ENCODE measurements around the gene NSD1. TPM values are rescaled to one million over a fixed set of nuclear protein-coding genes. Genes with fewer than 3 reads are reported as not detected.

Gene NSD1
- total and polyA plus RNA-seq, 10 of the 15 experiments (the other 5 are each of a cell fraction or from before 2014, with no cell fraction given): 7.0 to 57.9 (median 30.4) TPM

DNA sequence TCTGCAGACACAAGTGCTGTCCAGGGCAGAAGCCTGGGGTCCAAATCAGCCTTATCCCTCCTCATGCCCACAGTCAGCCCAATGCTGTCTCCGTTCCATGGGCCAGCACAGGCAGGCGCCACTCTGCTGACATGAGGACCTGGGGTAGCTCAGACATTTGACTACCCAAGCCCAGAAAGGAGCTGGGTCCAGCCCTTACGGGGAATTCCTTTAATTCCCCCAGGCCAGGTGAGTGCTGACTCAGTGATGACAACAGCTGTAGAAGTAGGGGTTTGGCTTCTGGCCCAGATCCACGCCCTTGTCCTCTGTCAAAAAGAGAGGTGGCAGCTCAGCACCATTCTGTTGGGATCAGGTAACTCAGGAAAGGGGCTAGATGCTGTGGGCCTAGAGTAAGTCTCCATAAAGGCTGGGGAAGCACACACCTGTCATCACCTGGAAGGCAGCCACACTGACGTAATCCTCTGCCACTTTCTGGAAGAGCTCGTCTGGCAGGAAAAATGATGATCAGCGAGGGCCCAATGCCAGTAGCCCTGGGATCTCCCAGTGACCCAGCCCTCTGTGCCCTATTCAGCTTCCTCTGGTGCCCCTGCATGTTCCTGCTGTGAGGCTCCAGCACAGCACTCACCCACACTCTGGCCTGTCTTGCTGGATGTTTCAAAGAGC is 168.1 kb downstream of the NSD1 start (continued):
- TF ChIP-seq, protein P1, sequence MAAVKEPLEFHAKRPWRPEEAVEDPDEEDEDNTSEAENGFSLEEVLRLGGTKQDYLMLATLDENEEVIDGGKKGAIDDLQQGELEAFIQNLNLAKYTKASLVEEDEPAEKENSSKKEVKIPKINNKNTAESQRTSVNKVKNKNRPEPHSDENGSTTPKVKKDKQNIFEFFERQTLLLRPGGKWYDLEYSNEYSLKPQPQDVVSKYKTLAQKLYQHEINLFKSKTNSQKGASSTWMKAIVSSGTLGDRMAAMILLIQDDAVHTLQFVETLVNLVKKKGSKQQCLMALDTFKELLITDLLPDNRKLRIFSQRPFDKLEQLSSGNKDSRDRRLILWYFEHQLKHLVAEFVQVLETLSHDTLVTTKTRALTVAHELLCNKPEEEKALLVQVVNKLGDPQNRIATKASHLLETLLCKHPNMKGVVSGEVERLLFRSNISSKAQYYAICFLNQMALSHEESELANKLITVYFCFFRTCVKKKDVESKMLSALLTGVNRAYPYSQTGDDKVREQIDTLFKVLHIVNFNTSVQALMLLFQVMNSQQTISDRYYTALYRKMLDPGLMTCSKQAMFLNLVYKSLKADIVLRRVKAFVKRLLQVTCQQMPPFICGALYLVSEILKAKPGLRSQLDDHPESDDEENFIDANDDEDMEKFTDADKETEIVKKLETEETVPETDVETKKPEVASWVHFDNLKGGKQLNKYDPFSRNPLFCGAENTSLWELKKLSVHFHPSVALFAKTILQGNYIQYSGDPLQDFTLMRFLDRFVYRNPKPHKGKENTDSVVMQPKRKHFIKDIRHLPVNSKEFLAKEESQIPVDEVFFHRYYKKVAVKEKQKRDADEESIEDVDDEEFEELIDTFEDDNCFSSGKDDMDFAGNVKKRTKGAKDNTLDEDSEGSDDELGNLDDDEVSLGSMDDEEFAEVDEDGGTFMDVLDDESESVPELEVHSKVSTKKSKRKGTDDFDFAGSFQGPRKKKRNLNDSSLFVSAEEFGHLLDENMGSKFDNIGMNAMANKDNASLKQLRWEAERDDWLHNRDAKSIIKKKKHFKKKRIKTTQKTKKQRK (IDR thresholded peaks at IDR 0.05; ENCODE audit: low read depth, low read length): no peak
- 0 out of 2 replicates have a peak, but pooled peaks have one; percentile 13 for TF ChIP-seq IKZF1 (conservative IDR thresholded peaks at IDR 0.05)
- peak; percentile 62; the same call in 1 of the 2 replicates for TF ChIP-seq BACH1 (IDR thresholded peaks at IDR 0.05; ENCODE audit: borderline replicate concordance)
- TF ChIP-seq BMI1 (IDR thresholded peaks at IDR 0.05; ENCODE audit: borderline replicate concordance): no peak
- no peak for TF ChIP-seq SREBF2 (IDR thresholded peaks at IDR 0.05; ENCODE audit: low read length)
- TF ChIP-seq PAX5 (IDR thresholded peaks at IDR 0.05; ENCODE audit: borderline replicate concordance, low read depth, low read length): no peak
- TF ChIP-seq RBBP5 (conservative IDR thresholded peaks at IDR 0.05): no peak
- TF ChIP-seq MXI1 (IDR thresholded peaks at IDR 0.05; ENCODE audit: low read depth, low read length): no peak
- no peak for TF ChIP-seq EGR1 (IDR thresholded peaks at IDR 0.05; ENCODE audit: borderline replicate concordance in 1 of 2, low read depth in 2 of 2, low read length in 2 of 2)
- no peak for TF ChIP-seq KDM1A (IDR thresholded peaks at IDR 0.05; ENCODE audit: borderline replicate concordance)
- no peak for TF ChIP-seq CEBPB (IDR thresholded peaks at IDR 0.05; ENCODE audit: borderline replicate concordance in 1 of 2, low read depth in 2 of 2, low read length in 2 of 2)
- TF ChIP-seq TCF12 (IDR thresholded peaks at IDR 0.05; ENCODE audit: low read depth, low read length): 0 out of 2 replicates have a peak, but pooled peaks have one; percentile 23
- no peak for TF ChIP-seq SMARCA5 (IDR thresholded peaks at IDR 0.05)
- TF ChIP-seq RELA (IDR thresholded peaks at IDR 0.05; ENCODE audit: borderline replicate concordance, partially characterized antibody): no peak
- TF ChIP-seq NR2C1 (IDR thresholded peaks at IDR 0.05): no peak
- no peak for TF ChIP-seq MTA2 (IDR thresholded peaks at IDR 0.05; ENCODE audit: low read depth)
- TF ChIP-seq POLR2AphosphoS2 (IDR thresholded peaks at IDR 0.05; ENCODE audit: low read depth, low read length): no peak
- no peak for TF ChIP-seq CREM (IDR thresholded peaks at IDR 0.05; ENCODE audit: low read depth)
- TF ChIP-seq TBL1XR1 (IDR thresholded peaks at IDR 0.05; ENCODE audit: low read depth, low read length): no peak
- TF ChIP-seq, protein P2, sequence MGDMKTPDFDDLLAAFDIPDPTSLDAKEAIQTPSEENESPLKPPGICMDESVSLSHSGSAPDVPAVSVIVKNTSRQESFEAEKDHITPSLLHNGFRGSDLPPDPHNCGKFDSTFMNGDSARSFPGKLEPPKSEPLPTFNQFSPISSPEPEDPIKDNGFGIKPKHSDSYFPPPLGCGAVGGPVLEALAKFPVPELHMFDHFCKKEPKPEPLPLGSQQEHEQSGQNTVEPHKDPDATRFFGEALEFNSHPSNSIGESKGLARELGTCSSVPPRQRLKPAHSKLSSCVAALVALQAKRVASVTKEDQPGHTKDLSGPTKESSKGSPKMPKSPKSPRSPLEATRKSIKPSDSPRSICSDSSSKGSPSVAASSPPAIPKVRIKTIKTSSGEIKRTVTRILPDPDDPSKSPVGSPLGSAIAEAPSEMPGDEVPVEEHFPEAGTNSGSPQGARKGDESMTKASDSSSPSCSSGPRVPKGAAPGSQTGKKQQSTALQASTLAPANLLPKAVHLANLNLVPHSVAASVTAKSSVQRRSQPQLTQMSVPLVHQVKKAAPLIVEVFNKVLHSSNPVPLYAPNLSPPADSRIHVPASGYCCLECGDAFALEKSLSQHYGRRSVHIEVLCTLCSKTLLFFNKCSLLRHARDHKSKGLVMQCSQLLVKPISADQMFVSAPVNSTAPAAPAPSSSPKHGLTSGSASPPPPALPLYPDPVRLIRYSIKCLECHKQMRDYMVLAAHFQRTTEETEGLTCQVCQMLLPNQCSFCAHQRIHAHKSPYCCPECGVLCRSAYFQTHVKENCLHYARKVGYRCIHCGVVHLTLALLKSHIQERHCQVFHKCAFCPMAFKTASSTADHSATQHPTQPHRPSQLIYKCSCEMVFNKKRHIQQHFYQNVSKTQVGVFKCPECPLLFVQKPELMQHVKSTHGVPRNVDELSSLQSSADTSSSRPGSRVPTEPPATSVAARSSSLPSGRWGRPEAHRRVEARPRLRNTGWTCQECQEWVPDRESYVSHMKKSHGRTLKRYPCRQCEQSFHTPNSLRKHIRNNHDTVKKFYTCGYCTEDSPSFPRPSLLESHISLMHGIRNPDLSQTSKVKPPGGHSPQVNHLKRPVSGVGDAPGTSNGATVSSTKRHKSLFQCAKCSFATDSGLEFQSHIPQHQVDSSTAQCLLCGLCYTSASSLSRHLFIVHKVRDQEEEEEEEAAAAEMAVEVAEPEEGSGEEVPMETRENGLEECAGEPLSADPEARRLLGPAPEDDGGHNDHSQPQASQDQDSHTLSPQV (IDR thresholded peaks at IDR 0.05): no peak
